ENCODE measurements around the gene PRPF38A.

The PRPF38A gene

GRCh38 chr1:52424813-52425212 is 20.4 kb downstream of the PRPF38A start:
- no peak overlapping the region for H3K27ac ChIP-seq (ENCODE audit: low read depth, low read length)
- H3K27me3 ChIP-seq (ENCODE audit: control insufficient read depth, insufficient read depth, low read length) = no peaks in the 10 kb centered on the region
- no peak overlapping the region for H3K4me3 ChIP-seq (ENCODE audit: low read depth, low read length)
- peaks cover 65% of the 10 kb centered on the region for H3K36me3 ChIP-seq (ENCODE audit: control insufficient read depth, insufficient read depth, low read length)
- H3K4me1 ChIP-seq (ENCODE audit: control insufficient read depth, insufficient read depth, low read length) = peaks cover 6% of the 10 kb centered on the region; the same call in 1 of the 2 replicates
- H3K9ac ChIP-seq (ENCODE audit: low read depth, low read length) = no peak overlapping the region
- H3K9me3 ChIP-seq (ENCODE audit: control insufficient read depth, insufficient read depth, low read length) = no peaks in the 10 kb centered on the region

- peaks cover 63% of the 10 kb centered on the region for H3K36me3 ChIP-seq (ENCODE audit: control insufficient read depth, insufficient read depth, low read length)
- no peak overlapping the region for H3K9ac ChIP-seq (ENCODE audit: low read depth, low read length)
- H3K27ac ChIP-seq (ENCODE audit: low read depth, low read length) = peak overlapping the region; percentile 21
- no peaks in the 10 kb centered on the region for H3K9me3 ChIP-seq (ENCODE audit: control insufficient read depth, insufficient read depth, low read length)
- H3K27me3 ChIP-seq (ENCODE audit: control insufficient read depth, insufficient read depth, low read length) = no peaks in the 10 kb centered on the region
- H3K4me1 ChIP-seq (ENCODE audit: control insufficient read depth, insufficient read depth, low read length) = peaks cover 6% of the 10 kb centered on the region; the same call in 1 of the 2 replicates
- no peak overlapping the region for H3K4me3 ChIP-seq (ENCODE audit: low read depth, low read length)
Observed at GRCh38 chr1:52426371-52426770, 22.0 kb downstream of the PRPF38A start.

GRCh38 chr1:52427152-52427551 is 22.8 kb downstream of the PRPF38A start:
- Histone ChIP-seq H3K9me3 (ENCODE audit: control insufficient read depth, insufficient read depth, low read length) (no peaks in the 10 kb centered on the region), H3K9ac (ENCODE audit: low read depth, low read length) (no peak overlapping the region), H3K4me3 (ENCODE audit: low read depth, low read length) (no peak overlapping the region), H3K4me1 (ENCODE audit: control insufficient read depth, insufficient read depth, low read length) (peaks cover 6% of the 10 kb centered on the region; the same call in 1 of the 2 replicates), H3K36me3 (ENCODE audit: control insufficient read depth, insufficient read depth, low read length) (peaks cover 63% of the 10 kb centered on the region), H3K27ac (ENCODE audit: low read depth, low read length) (no peak overlapping the region), H3K27me3 (ENCODE audit: control insufficient read depth, insufficient read depth, low read length) (no peaks in the 10 kb centered on the region)

DNA sequence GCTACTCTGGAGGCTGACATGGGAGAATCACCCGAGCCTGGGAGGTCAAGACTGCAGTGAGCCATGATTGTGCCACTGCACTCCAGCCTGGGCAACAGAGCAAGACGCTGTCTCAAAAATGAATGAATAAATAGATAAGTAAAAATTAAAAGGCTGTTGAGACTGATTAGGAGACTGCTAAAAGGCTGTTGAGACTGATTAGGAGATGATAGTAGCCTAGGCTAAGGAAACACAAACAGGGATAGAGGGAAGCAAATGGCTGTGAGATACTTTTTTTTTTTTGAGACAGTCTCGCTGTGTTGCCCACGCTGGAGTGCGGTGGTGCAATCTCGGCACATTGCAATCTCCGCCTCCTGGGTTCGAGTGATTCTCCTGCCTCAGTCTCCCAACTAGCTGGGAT is 28.4 kb downstream of the PRPF38A start:
- no peaks in the 10 kb centered on the region for H3K27me3 ChIP-seq (ENCODE audit: control insufficient read depth, insufficient read depth, low read length)
- no peak overlapping the region for H3K4me3 ChIP-seq (ENCODE audit: low read depth, low read length)
- H3K27ac ChIP-seq (ENCODE audit: low read depth, low read length) = no peak overlapping the region
- H3K9me3 ChIP-seq (ENCODE audit: control insufficient read depth, insufficient read depth, low read length) = no peaks in the 10 kb centered on the region
- peaks cover 10% of the 10 kb centered on the region for H3K4me1 ChIP-seq (ENCODE audit: control insufficient read depth, insufficient read depth, low read length)
- H3K9ac ChIP-seq (ENCODE audit: low read depth, low read length) = no peak overlapping the region
- peaks cover 68% of the 10 kb centered on the region for H3K36me3 ChIP-seq (ENCODE audit: control insufficient read depth, insufficient read depth, low read length)

DNA sequence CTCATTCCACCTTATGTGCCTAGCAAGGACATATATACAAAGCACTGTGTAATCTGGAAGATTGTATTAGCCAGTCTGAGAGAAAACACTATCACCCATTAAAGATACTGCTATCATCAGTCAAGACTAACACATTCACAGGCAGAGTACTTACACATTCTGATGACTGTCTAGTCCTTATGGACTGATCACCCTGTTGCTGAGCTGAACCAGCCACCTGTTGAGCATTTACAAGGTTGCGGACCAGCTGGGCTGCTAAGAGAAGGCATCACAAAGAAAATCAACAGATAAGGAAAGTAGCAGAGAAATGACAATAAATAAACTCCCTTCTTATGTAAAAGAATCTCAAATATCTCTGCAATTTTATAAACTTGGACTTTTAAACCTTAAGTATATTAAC is 30.8 kb downstream of the PRPF38A start:
- H3K9me3 ChIP-seq (ENCODE audit: control insufficient read depth, insufficient read depth, low read length) = no peaks in the 10 kb centered on the region
- H3K4me1 ChIP-seq (ENCODE audit: control insufficient read depth, insufficient read depth, low read length) = peaks cover 10% of the 10 kb centered on the region
- H3K27ac ChIP-seq (ENCODE audit: low read depth, low read length) = no peak overlapping the region
- H3K4me3 ChIP-seq (ENCODE audit: low read depth, low read length) = no peak overlapping the region
- H3K27me3 ChIP-seq (ENCODE audit: control insufficient read depth, insufficient read depth, low read length) = no peaks in the 10 kb centered on the region
- H3K9ac ChIP-seq (ENCODE audit: low read depth, low read length) = no peak overlapping the region
- peaks cover 81% of the 10 kb centered on the region for H3K36me3 ChIP-seq (ENCODE audit: control insufficient read depth, insufficient read depth, low read length)

GRCh38 chr1:52435650-52436049 is 31.2 kb downstream of the PRPF38A start:
- Histone ChIP-seq H3K4me3 (ENCODE audit: low read depth, low read length) (no peak overlapping the region), H3K9ac (ENCODE audit: low read depth, low read length) (no peak overlapping the region), H3K9me3 (ENCODE audit: control insufficient read depth, insufficient read depth, low read length) (no peaks in the 10 kb centered on the region), H3K27ac (ENCODE audit: low read depth, low read length) (no peak overlapping the region), H3K36me3 (ENCODE audit: control insufficient read depth, insufficient read depth, low read length) (peaks cover 83% of the 10 kb centered on the region), H3K4me1 (ENCODE audit: control insufficient read depth, insufficient read depth, low read length) (peaks cover 10% of the 10 kb centered on the region), H3K27me3 (ENCODE audit: control insufficient read depth, insufficient read depth, low read length) (no peaks in the 10 kb centered on the region)

- Histone ChIP-seq H3K4me3 (ENCODE audit: low read depth, low read length) (no peak overlapping the region), H3K9me3 (ENCODE audit: control insufficient read depth, insufficient read depth, low read length) (no peaks in the 10 kb centered on the region), H3K36me3 (ENCODE audit: control insufficient read depth, insufficient read depth, low read length) (peaks cover 79% of the 10 kb centered on the region), H3K9ac (ENCODE audit: low read depth, low read length) (no peak overlapping the region), H3K27me3 (ENCODE audit: control insufficient read depth, insufficient read depth, low read length) (no peaks in the 10 kb centered on the region), H3K27ac (ENCODE audit: low read depth, low read length) (peak overlapping the region; percentile 85), H3K4me1 (ENCODE audit: control insufficient read depth, insufficient read depth, low read length) (peaks cover 10% of the 10 kb centered on the region)
Observed at GRCh38 chr1:52436817-52437216, 32.4 kb downstream of the PRPF38A start.

GRCh38 chr1:52439976-52440375 is 35.6 kb downstream of the PRPF38A start:
- no peak overlapping the region for H3K4me3 ChIP-seq (ENCODE audit: low read depth, low read length)
- peaks cover 10% of the 10 kb centered on the region for H3K4me1 ChIP-seq (ENCODE audit: control insufficient read depth, insufficient read depth, low read length)
- no peak overlapping the region for H3K27ac ChIP-seq (ENCODE audit: low read depth, low read length)
- H3K9me3 ChIP-seq (ENCODE audit: control insufficient read depth, insufficient read depth, low read length) = no peaks in the 10 kb centered on the region
- no peak overlapping the region for H3K9ac ChIP-seq (ENCODE audit: low read depth, low read length)
- peaks cover 75% of the 10 kb centered on the region for H3K36me3 ChIP-seq (ENCODE audit: control insufficient read depth, insufficient read depth, low read length)
- no peaks in the 10 kb centered on the region for H3K27me3 ChIP-seq (ENCODE audit: control insufficient read depth, insufficient read depth, low read length)

- Histone ChIP-seq H3K9me3 (ENCODE audit: control insufficient read depth, insufficient read depth, low read length) (no peaks in the 10 kb centered on the region), H3K4me1 (ENCODE audit: control insufficient read depth, insufficient read depth, low read length) (no peaks in the 10 kb centered on the region), H3K36me3 (ENCODE audit: control insufficient read depth, insufficient read depth, low read length) (peaks cover 61% of the 10 kb centered on the region)
Observed at GRCh38 chr1:52444463-52444862, 40.1 kb downstream of the PRPF38A start.

DNA sequence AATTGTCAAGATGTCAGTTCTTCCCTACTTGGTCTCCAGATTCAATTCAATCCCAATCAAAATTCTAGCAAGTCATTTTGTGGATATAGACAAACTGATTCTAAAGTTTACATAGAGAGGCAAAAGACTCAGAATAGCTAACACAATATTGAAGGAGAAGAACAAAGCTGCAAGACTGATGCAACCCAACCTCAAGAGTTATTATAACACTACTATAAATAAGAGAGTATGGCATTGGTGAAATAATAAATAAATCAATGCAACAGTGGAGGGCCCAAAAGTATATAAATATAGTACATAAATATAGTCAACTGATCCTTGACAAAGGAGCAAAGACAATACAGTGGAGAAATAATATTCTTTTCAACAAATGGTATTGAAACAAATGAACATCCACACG is 49.7 kb downstream of the PRPF38A start:
- no peak overlapping the region for H3K4me3 ChIP-seq (ENCODE audit: low read depth, low read length)
- H3K9ac ChIP-seq (ENCODE audit: low read depth, low read length) = peak overlapping the region; percentile 11; the same call in 1 of the 2 replicates
- peaks cover 15% of the 10 kb centered on the region for H3K4me1 ChIP-seq (ENCODE audit: control insufficient read depth, insufficient read depth, low read length)
- 0 out of 2 replicates have a peak, but pooled peaks cover 5% of the 10 kb centered on the region for H3K36me3 ChIP-seq (ENCODE audit: control insufficient read depth, insufficient read depth, low read length)
- H3K27ac ChIP-seq (ENCODE audit: low read depth, low read length) = peak overlapping the region; percentile 75
- no peaks in the 10 kb centered on the region for H3K9me3 ChIP-seq (ENCODE audit: control insufficient read depth, insufficient read depth, low read length)
- H3K27me3 ChIP-seq (ENCODE audit: control insufficient read depth, insufficient read depth, low read length) = no peaks in the 10 kb centered on the region

More at GRCh38 chr1:52444463-52444862, 40.1 kb downstream of the PRPF38A start:
- Histone ChIP-seq H3K9ac (ENCODE audit: low read depth, low read length) (no peak overlapping the region), H3K4me3 (ENCODE audit: low read depth, low read length) (no peak overlapping the region), H3K27ac (ENCODE audit: low read depth, low read length) (no peak overlapping the region), H3K27me3 (ENCODE audit: control insufficient read depth, insufficient read depth, low read length) (no peaks in the 10 kb centered on the region)

GRCh38 chr1:52454779-52455178 is 50.4 kb downstream of the PRPF38A start:
- no peaks in the 10 kb centered on the region for H3K27me3 ChIP-seq (ENCODE audit: control insufficient read depth, insufficient read depth, low read length)
- H3K36me3 ChIP-seq (ENCODE audit: control insufficient read depth, insufficient read depth, low read length) = 0 out of 2 replicates have a peak, but pooled peaks cover 5% of the 10 kb centered on the region
- H3K9ac ChIP-seq (ENCODE audit: low read depth, low read length) = peak overlapping the region; percentile 11; the same call in 1 of the 2 replicates
- H3K27ac ChIP-seq (ENCODE audit: low read depth, low read length) = peak overlapping the region; percentile 75
- no peaks in the 10 kb centered on the region for H3K9me3 ChIP-seq (ENCODE audit: control insufficient read depth, insufficient read depth, low read length)
- H3K4me1 ChIP-seq (ENCODE audit: control insufficient read depth, insufficient read depth, low read length) = peaks cover 15% of the 10 kb centered on the region
- H3K4me3 ChIP-seq (ENCODE audit: low read depth, low read length) = no peak overlapping the region
